ENCODE data around the gene LBHD1.
A peak's percentile ranks its signal among the peaks of the same experiment; 100 is the strongest.

Gene LBHD1

DNA sequence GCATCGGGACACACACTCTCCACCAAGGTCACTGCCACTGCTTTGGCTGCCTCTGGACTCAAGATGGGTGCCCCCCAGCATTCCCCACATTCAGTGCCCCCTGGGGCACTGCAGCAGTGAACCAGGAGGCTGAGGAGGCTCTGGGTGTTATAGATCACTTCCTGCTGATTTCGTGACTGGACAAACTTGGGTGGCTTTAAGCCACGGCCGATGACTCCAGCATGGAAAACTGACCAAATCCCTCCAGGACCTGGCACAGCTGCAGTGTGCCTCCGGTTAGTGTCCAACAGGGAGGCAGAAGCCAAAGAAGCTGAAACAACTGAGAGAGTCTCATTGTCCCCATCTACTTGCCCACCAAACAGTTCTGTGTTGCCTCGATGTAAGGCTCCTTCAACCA lies 24.5 kb downstream of the LBHD1 start:
- no peak for DNase-seq (ENCODE audit: low read depth, low spot score)
- H3K27ac ChIP-seq: no peak overlapping the region
- TF ChIP-seq FOXP2 (optimal IDR thresholded peaks at IDR 0.05; ENCODE audit: control extremely low read depth, extremely low read length, insufficient read depth) (no peak), EZH2 (IDR thresholded peaks at IDR 0.05) (no peak), POLR2AphosphoS5 (IDR thresholded peaks at IDR 0.05; ENCODE audit: borderline replicate concordance, low read depth, low read length) (no peak)
- no peaks in the 10 kb centered on the region for H3K9me3 ChIP-seq (ENCODE audit: low read depth, low read length)
- H3K36me3 ChIP-seq (ENCODE audit: insufficient read depth, low read length): peaks cover 32% of the 10 kb centered on the region
- H3K9ac ChIP-seq (ENCODE audit: insufficient read length): no peak overlapping the region
- H3K4me3 ChIP-seq: no peak overlapping the region

DNA sequence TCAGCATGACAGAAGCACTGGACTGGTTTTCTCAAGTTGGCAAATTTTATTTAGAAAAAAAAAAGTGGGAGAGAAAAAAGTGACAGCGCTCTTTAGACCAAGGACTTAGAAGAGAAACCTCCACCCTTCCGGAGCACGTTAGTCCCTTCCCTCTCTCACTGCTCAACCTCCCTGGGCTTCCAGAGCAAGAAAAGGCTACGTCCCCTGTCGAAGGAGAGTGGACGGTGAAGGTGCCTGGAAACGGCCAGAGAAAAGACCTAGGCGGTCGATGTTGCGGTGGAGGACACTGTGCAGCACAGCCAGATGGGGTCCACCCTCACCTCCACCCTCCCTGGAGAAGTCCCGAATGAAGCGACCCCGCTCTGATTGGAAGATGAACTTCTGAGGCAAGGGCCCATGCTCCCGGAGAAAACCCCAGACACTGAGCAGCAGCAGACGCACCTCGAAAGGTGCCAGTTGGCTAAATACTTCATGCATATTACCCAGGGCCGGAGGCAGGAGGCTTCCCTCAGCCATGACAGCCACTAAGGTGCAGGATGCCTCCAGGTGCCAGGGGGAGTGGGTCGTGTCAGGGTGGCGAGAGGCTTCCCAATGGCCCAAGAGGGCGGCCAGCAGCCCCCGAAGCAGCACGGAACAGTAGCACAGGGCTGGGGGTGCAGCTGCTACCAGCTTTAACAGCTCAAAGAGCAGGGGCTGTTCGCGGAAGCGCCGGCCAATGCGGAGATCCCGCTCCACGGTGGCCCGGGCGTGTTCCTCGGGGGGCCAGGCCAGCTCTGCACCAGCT lies 25.1 kb downstream of the LBHD1 start:
- Histone ChIP-seq H3K9me3 (ENCODE audit: low read depth, low read length) (no peaks in the 10 kb centered on the region), H3K36me3 (ENCODE audit: insufficient read depth, low read length) (peaks cover 34% of the 10 kb centered on the region), H3K9ac (ENCODE audit: insufficient read length) (no peak overlapping the region), H3K4me3 (peak overlapping the region; percentile 41), H3K27ac (no peak overlapping the region)
- TF ChIP-seq EZH2 (IDR thresholded peaks at IDR 0.05) (no peak), POLR2AphosphoS5 (IDR thresholded peaks at IDR 0.05; ENCODE audit: borderline replicate concordance, low read depth, low read length) (no peak)
- no peak for DNase-seq (ENCODE audit: low read depth, low spot score)

DNA sequence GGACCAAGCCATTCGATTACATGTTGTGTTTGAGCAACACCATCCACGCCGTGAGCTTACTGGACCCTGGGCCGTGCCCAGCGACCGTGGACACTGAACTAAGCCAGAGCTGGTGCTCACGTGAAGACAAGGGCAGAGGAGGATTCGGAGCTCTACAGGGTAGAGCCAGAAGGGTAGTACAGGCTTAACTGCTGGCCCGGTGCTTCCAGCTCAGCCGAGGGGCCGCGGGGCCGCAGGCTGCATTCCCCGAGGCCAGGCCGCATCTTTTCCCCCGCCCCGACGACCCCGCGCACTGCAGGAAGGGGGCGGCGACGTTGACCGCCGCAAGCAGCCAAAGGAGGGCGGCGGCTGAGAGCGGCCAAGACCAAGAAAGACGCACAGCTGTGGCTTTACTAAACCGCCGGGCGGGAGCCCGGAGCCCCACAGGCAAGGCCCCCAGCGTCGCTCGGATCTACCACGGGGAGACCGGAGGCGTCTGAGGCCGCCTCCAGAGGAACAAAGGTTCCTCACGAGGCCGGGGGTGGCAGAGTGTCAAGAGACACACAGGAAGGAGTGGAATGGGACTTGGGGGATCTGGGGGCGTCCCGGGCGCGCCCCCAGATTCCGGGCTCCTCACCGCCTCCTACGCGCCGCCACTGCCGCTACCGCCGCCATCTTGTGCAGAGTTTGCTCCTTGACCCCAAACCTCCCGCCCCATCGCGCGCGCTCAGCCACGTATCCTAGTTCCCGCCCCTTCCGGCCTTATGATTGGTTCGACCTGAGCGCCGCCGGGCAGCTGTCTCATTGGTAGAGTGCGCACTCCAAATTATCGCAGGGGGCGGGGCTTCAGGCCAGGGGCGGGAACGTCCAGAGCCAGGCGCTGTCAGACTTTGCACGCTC lies 25.9 kb downstream of the LBHD1 start, which contains the start of gene GANAB:
GANAB (minus strand) TSS at position 668 of the 879 bp plus-strand sequence; CDS start at position 654, 14 bp downstream.
- peak; percentile 95 for TF ChIP-seq POLR2AphosphoS5 (IDR thresholded peaks at IDR 0.05; ENCODE audit: borderline replicate concordance, low read depth, low read length)
- TF ChIP-seq EZH2 (IDR thresholded peaks at IDR 0.05): no peak
- no peak for TF ChIP-seq FOXP2 (optimal IDR thresholded peaks at IDR 0.05; ENCODE audit: control extremely low read depth, extremely low read length, insufficient read depth)
- peak; percentile 78 for DNase-seq (ENCODE audit: low read depth, low spot score)
- Histone ChIP-seq H3K36me3 (ENCODE audit: insufficient read depth, low read length) (peaks cover 34% of the 10 kb centered on the region), H3K27ac (peak within 1 kb of the TSS; percentile 80), H3K4me3 (peak within 1 kb of the TSS; percentile 98), H3K9ac (ENCODE audit: insufficient read length) (peak within 1 kb of the TSS; percentile 96), H3K9me3 (ENCODE audit: low read depth, low read length) (no peaks in the 10 kb centered on the region)

DNA sequence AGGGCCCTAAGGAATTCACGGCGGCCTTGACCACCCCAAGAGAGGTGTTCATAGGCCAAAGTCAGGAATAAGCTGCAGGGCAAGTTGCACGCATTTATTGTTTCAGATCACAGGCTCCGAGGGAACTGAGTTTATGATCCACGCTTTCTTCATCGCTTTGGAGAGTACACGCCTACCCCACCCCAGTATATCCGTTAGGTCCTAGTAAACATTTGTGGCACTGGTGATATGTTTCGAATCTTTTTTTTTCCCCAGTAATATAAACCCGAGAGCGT lies 26.5 kb downstream of the LBHD1 start:
- TF ChIP-seq FOXP2 (optimal IDR thresholded peaks at IDR 0.05; ENCODE audit: control extremely low read depth, extremely low read length, insufficient read depth) (no peak), EZH2 (IDR thresholded peaks at IDR 0.05) (no peak), POLR2AphosphoS5 (IDR thresholded peaks at IDR 0.05; ENCODE audit: borderline replicate concordance, low read depth, low read length) (no peak)
- peak overlapping the region; percentile 80 for H3K27ac ChIP-seq
- H3K4me3 ChIP-seq: peak overlapping the region; percentile 98
- H3K36me3 ChIP-seq (ENCODE audit: insufficient read depth, low read length): peaks cover 34% of the 10 kb centered on the region
- peak overlapping the region; percentile 96 for H3K9ac ChIP-seq (ENCODE audit: insufficient read length)
- H3K9me3 ChIP-seq (ENCODE audit: low read depth, low read length): no peaks in the 10 kb centered on the region
- DNase-seq (ENCODE audit: low read depth, low spot score): no peak

DNA sequence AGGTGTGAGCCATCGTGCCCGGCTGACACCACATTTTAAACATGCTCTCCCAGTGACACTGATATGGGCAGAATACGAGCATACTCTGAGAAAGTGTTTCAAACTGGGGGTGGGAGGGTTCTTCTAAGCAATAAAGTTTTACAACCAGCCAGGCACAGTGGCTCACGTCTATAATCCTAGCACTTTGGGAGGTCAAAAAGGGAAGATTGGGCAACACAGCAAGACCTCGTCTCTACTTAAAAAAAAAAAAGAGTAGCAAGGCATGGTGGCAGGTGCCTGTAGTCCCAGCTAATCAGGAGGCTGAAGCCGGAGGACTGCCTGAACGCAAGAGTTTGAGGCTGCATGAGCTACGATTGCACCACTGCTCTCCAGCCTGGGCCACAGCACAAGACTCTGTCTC lies 27.8 kb downstream of the LBHD1 start:
- Histone ChIP-seq H3K9ac (ENCODE audit: insufficient read length) (no peak overlapping the region), H3K9me3 (ENCODE audit: low read depth, low read length) (no peaks in the 10 kb centered on the region), H3K4me3 (no peak overlapping the region), H3K36me3 (ENCODE audit: insufficient read depth, low read length) (peaks cover 34% of the 10 kb centered on the region), H3K27ac (no peak overlapping the region)
- TF ChIP-seq EZH2 (IDR thresholded peaks at IDR 0.05) (no peak), POLR2AphosphoS5 (IDR thresholded peaks at IDR 0.05; ENCODE audit: borderline replicate concordance, low read depth, low read length) (no peak), FOXP2 (optimal IDR thresholded peaks at IDR 0.05; ENCODE audit: control extremely low read depth, extremely low read length, insufficient read depth) (no peak)
- DNase-seq (ENCODE audit: low read depth, low spot score): no peak

DNA sequence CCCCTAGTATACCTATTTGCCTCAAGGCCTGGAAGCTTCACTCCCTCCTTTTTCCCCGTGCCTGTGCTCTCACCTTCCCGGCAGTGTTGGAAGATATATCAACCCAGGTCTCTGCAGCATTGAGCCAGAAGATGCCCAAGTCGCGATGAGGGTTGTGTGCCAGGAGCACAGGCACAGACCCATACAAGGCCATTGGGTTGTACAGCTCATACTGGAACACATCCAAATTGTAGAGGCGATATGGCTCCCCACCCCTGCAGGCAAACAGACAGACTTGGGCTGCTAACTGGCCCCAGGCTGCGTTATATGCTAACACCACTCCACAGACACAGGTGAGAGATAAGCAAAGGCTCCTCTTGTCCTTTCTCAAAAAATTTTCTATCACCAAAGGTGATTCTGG lies 39.6 kb downstream of the LBHD1 start:
- peaks cover 89% of the 10 kb centered on the region for H3K36me3 ChIP-seq (ENCODE audit: insufficient read depth, low read length)
- no peaks in the 10 kb centered on the region for H3K9me3 ChIP-seq (ENCODE audit: low read depth, low read length)
- no peak overlapping the region for H3K27ac ChIP-seq
- H3K9ac ChIP-seq (ENCODE audit: insufficient read length): no peak overlapping the region
- TF ChIP-seq EZH2 (IDR thresholded peaks at IDR 0.05): no peak
- TF ChIP-seq FOXP2 (optimal IDR thresholded peaks at IDR 0.05; ENCODE audit: control extremely low read depth, extremely low read length, insufficient read depth): no peak
- no peak for TF ChIP-seq POLR2AphosphoS5 (IDR thresholded peaks at IDR 0.05; ENCODE audit: borderline replicate concordance, low read depth, low read length)
- no peak overlapping the region for H3K4me3 ChIP-seq
- DNase-seq (ENCODE audit: low read depth, low spot score): no peak

DNA sequence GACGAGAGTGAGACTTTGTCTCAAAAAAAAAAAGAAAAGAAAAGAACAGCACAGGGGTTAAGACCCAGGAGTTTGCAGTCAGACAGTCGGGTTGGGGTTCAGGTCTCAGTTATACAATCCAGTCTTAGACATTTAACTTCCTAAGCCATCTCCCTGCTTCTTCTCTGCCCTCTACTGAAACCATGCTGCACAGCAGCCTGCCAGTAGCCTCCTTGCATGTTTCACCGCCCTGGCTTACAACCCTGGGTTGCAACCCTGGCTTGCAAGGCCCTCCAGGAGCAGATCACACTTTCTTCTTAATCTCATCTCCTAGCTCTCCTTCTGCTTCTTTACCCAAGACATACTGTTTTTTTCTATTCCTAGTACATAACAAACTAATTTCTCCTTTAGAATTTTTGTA lies 44.4 kb downstream of the LBHD1 start:
- no peak for TF ChIP-seq EZH2 (IDR thresholded peaks at IDR 0.05)
- TF ChIP-seq POLR2AphosphoS5 (IDR thresholded peaks at IDR 0.05; ENCODE audit: borderline replicate concordance, low read depth, low read length): no peak
- TF ChIP-seq FOXP2 (optimal IDR thresholded peaks at IDR 0.05; ENCODE audit: control extremely low read depth, extremely low read length, insufficient read depth): no peak
- no peak overlapping the region for H3K9ac ChIP-seq (ENCODE audit: insufficient read length)
- no peaks in the 10 kb centered on the region for H3K9me3 ChIP-seq (ENCODE audit: low read depth, low read length)
- peaks cover 70% of the 10 kb centered on the region for H3K36me3 ChIP-seq (ENCODE audit: insufficient read depth, low read length)
- no peak overlapping the region for H3K27ac ChIP-seq
- no peak overlapping the region for H3K4me3 ChIP-seq
- no peak for DNase-seq (ENCODE audit: low read depth, low spot score)

DNA sequence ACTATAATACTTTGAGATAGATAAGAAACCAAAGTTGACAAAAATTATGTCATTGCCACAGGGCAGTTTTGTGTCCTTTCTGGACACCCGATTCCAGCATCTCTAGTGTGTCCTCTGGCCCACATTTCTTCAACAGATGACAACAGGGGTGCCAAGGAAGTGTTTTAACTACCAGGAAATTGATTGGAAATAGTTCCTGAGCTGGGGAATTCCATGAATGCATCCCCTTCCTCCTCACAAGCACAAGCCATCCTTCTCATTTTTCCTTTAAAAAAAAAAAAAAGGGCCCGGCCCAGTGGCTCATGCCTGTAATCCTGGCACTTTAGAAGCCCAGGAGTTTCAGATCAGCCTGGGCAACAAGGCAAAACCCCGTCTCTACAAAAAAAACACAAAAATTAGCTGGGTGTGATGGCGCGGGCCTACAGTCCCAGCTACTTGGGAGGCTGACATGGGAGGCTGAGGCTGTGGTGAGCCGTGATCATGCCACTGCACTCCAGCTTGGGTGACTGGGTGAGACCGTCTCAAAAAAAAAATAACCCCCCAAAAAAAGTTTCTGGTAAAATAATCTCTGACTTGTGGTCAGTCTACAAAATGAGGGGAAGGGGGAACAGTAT lies 49.5 kb downstream of the LBHD1 start:
- Histone ChIP-seq H3K27ac (peak overlapping the region; percentile 92), H3K36me3 (ENCODE audit: insufficient read depth, low read length) (peaks cover 24% of the 10 kb centered on the region), H3K4me3 (peak overlapping the region; percentile 83), H3K9ac (ENCODE audit: insufficient read length) (no peak overlapping the region), H3K9me3 (ENCODE audit: low read depth, low read length) (no peaks in the 10 kb centered on the region)
- no peak for DNase-seq (ENCODE audit: low read depth, low spot score)
- no peak for TF ChIP-seq POLR2AphosphoS5 (IDR thresholded peaks at IDR 0.05; ENCODE audit: borderline replicate concordance, low read depth, low read length)
- TF ChIP-seq EZH2 (IDR thresholded peaks at IDR 0.05): no peak
- TF ChIP-seq FOXP2 (optimal IDR thresholded peaks at IDR 0.05; ENCODE audit: control extremely low read depth, extremely low read length, insufficient read depth): no peak
